Midbrain (tissue), 1 donor: ENCODE results near the gene TARBP1.

Source experiments
- DNase-seq: peaks from one replicate; lab custom pipeline; 2025; lab: John Stamatoyannopoulos, UW

TARBP1 gene

DNA sequence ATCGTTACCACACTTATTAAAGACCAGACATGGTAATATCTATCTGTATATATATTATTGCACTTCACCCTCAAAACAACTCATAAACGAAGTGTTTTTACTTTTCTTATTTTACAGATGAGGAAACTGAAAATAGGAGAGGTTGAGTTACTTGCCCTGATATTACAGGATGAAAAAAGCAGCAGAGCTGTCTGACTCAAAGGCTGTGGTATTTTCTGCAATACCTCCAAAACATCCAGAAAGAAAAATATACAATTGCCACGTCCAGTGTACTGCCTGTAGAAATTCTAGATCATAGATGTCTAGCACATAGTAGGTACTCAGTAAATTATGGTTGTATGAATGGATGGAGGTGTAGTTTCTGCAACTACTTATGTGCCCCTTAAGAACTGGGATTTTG lies 5.2 kb upstream of the TARBP1 start:
- DNase-seq: no peak

DNA sequence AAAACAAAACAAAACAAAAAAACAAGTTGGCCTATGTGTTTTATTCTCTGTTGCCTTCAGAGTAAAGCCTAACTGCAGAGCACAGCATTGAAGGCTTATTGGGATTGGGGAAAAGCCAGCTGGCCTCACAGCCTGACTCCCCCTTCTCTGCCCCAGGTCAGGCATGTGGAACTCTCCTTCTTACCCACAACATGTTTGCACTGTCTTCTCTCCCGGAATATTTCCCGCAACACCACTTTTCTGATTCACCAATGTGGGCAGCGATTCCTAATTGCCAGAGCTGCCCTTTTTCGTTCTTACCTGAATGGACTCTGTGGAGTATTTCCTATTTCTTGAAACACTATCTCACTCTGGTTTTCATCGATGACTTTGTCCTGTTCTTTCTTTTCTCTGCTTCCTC lies 2.8 kb upstream of the TARBP1 start:
- DNase-seq: no peak

DNA sequence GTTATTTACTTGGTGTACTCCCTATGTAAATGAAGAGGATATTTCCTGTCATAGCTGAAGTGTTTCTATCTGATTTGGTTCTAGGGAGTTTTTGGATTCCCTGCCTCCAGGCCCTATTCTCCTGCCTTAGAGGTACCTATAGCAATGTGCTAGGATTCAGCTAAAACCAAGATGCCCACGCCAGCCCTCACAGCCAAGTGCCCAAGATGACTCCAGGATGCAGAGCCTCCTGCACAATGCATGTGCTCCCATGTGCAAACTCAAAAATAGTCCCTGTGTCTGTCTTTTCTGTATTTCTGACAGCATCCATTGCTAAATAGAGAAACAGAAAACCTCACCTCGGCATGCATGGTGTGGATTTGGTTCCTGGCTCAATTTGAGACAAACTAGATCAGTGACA lies 887 bp upstream of the TARBP1 start:
- DNase-seq: no peak

DNA sequence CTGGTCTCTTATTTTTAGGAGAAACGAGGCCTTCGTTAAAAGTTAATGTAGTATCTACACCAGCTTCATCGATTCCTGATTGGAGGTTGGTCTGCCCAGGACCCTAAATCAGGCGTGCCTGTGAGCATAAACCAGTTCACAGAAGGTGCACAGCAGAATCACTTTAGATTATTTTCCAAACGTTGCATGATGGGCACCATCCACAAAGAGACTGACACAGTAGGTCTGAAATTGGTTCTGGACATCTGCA lies 256 bp upstream of the TARBP1 start:
- DNase-seq: no peak

DNA sequence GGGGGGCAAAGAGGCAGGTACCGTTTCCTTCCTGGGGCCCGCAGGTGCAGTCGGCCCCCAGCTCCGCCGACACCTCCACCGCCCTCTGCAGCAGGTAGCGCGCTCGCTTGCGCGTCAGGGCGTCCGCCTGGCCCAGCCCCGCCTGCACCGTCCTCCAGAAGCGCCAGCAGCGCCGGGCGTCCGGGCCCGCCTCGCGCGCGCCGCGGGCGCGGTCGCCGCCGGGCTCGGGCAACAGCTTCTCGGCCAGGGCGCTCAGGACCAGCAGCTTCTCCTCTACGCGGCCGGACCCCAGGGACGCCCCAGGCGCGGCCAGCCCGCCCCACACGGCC lies 863 bp downstream of the TARBP1 start:
- DNase-seq: peak; percentile 49

DNA sequence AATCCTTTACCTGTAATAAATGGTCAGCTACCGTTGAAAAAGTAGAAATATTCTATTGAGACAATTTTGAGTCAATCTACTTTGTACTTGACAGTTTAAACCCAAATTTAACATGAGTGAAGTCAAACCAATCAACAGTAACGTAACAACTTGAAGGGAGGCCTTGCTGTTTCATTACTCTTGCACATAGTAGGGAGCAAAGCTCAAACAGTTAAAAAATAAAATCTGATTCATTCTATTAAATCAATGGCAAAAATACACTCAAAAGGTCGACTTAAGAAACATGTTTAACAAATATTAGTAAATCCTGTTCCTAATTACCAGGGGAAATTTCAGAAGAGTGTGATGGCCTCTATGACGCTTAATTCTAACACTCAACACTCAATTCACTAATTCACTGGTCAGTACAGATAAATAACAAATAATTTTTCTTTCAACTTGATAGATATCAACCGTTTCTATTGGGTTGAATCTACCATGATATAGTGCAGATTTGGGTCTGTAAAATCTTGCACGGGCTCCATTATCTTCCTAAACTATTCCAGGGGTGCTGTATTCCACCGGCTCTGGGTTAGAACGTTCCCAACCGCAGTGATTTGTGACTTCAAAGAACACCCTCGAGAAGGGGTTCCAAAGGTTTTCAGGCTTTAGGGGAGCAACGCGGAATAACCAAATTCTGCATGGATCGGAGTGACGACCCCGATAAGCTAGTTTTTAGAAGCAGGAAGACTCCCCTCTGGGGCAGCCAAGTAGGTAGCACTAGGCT lies 1.4 kb downstream of the TARBP1 start:
- DNase-seq: no peak

DNA sequence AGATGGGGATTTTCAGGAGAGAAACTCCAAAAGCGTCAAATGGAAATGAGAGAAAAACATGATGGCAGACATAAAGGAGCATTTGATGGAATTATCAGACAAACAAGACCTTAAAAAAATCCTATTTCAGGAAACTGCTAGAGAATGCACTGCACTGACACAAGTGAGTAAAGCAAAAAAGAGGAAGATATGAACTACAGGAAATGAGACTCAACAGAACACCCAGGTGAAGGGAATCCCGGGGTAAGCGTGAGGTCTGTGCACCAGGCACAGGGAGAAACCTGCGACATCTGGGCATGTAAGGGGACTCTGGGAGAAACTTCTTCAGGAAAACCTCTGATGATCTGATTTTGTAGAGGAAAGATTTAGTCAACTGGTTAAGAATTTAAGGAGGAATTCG lies 2.8 kb downstream of the TARBP1 start:
- DNase-seq: no peak

DNA sequence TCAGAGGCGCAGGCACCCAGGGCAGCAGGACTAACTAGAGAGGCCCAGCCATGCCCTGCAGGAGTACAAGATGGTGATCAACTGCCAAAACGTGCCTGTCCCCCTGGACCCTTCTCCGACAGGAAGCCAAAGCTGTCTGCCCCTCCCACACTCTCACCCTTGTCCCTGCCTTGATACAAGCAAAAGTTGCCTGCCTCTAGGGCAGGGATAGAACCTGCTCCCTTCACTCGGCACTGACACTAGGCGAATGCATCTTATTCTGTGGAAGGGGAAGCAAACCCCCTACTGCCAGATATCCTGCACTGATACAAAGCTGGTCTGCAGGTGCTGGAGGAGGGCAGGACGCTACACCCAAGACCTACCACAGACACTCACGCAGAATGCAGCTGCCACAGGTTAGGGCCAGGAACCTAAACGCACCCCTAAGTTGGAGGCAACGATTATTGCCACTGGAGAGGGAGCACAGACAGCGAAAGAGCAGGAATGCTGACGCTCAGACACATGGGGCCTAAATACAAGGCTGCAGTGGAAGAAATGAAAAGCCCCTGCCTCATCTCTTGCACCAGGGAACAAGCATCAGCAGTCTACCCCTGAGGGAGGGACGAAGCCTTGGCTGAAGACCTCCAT lies 3.7 kb downstream of the TARBP1 start:
- DNase-seq: no peak

DNA sequence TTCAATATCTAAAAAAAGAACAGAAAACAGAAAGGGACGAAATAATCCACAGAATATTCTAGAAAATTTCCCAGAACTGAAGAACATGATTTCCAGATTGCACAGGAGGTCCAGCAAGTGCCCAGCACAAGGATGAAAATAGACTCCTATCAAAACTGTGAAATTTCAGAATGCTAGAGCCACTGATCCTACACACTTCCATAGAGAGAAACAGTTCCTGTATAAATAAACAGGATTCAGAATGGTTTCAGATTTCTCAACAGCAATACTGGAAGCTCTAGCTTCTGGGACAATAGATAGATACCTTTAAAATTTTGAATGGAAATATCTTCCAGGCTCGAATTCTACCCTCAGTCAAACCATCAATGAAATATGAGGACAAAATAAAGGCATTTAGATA lies 4.6 kb downstream of the TARBP1 start:
- no peak for DNase-seq

DNA sequence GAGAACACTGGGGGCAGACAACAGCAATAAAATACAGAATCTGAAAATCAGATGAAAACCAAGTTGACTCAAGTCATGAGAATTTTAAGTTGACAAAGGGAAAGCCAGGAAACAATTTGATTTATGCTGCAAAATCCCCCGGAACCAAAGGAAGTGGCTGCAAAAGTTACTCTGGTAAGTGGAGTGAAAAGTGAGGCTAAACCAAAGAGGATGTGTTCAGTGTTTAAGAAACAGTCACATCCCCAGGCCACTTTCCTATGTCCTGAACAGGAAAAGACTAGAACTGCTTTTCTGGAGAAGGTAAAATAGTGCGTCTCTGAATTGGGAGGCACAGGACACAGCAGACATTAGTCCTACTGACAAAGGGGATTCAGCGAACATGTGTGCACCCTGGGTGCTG lies 5.9 kb downstream of the TARBP1 start:
- DNase-seq: no peak

DNA sequence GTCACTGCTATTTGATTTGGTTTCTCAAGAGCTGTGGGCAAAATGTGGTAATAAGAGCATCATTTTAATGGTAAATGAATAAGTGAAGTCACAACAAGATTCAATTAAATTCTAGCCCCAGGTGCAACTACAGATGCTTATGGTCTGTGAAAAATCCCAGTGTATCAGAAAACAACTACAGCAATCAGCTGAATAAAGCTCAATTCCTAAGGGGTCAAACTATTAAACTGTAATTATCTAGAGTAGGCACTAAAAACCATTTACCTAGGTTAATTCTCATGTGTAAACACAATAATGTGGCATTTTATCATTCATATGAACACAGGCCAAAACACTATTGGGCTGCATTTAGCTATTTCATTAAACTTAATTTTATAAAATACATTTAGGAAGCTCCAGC lies 9.6 kb downstream of the TARBP1 start:
- no peak for DNase-seq

DNA sequence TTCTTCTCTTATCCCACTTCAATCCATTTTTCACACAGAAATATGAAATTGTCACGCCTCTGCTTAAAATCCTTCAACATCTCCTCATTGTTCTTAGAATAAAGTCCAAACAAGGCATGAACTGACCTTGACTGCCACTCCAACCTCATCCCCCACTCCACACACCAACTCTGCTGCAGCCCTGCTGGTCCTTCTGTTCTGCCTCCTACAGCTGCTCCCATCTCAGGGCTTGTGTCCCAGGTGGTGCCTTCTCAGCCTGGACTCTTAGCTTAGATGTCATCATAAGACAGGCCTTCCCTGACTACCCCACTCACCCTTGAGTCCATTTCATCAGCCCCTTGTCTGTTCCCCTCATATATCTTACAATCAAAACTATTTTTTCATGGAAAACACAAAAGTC lies 10.4 kb downstream of the TARBP1 start:
- no peak for DNase-seq

DNA sequence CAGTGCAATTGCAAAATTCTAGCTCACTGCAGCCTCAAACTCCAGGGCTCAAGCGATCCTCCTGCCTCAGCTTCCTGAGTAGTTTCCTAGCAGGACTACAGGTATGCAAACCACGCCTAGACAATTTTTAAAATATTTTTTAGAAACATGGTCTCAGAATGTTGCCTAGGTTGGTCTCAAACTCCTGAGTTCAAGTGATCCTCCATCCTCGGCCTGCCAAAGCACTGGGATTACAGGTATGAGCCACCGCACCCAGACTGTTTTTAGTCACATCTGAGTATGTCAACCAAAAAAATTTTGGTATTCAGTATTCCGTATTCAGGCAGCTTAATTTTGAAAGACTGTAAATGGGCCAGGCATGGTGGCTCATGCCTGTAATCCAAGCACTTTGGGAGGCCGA lies 11.2 kb downstream of the TARBP1 start:
- no peak for DNase-seq

DNA sequence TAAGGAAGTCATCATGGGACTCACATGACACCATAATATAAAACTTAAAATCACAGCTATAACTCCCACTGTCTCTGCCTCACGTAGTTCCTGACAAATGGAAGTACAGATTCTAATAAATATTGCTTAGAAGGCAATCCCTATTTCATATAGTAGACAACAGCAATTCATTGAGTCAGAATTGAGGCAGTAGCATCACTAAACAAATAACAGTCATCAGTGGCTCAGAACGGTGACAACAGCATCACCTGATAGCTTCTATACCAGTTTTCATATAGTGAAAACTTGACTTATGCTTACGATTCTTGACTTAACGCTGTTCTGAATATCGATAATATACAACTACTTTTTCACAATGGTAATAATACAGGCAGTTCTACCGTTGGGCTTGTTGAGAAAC lies 12.0 kb downstream of the TARBP1 start:
- DNase-seq: no peak

DNA sequence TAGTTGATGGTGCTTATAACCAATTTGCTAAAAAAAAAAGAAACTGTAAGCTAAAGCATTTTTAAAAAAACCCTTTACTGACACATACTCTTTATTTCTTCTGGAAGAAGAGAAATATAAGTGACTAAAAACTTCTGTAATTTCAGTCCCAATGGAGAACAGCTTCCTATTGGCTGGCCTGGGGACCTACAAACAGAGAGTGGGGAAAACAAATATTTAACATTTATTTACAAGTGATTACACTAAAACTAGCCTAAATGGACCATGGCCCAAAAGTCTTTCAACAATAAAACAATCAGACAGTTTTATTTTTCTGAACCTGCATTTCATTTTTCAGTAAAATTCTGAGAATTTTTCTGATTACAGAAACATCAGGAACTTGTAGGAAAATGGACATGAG lies 15.2 kb downstream of the TARBP1 start:
- no peak for DNase-seq

DNA sequence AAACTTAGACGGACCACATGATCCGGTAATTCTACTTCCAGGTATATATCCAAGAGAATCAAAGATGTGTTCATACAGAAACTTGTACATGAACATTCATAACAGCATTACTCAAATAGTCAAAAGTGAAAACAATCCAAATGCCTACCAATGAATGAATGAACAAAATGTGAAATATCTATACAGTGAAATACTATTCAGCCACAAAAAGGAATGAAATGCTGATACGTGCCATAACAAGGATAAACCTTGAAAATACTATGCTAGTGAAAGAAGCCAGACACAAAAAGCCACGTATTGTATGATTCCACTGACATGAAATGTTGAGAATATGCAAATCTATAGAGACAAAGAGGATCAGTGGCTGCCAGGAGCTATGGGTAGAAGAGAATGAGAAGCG lies 18.3 kb downstream of the TARBP1 start:
- DNase-seq: no peak

DNA sequence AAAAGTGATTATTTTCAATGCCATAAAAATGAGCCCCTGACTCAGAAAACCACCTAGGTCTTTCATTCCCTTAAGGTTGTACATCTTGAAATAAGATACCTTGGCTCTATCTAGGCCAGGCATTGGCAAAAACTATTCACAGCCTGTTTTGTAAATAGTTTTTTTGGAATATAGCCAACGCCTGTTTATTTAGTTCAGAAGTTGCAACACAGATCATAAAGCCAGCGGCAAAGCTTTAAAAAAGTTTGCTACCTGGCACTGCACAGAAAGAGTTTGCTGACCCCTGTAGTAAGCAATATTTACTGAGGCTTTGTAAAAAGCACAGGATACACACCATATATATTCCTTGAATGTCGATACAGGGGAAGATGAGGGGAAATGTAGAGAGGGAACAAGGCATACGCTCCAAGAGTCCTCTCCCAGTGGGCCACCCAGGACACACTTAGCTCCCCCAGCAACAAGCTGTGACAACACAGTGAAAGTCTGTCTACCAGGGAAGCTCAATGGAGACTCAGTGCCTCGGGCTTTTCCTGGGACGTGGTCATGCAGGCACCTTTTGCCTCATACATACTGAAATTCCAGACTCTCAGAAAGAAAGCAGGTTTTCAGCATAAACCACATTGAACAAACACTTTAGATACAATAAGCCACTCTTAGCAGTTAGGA lies 20.5 kb downstream of the TARBP1 start:
- DNase-seq: no peak

DNA sequence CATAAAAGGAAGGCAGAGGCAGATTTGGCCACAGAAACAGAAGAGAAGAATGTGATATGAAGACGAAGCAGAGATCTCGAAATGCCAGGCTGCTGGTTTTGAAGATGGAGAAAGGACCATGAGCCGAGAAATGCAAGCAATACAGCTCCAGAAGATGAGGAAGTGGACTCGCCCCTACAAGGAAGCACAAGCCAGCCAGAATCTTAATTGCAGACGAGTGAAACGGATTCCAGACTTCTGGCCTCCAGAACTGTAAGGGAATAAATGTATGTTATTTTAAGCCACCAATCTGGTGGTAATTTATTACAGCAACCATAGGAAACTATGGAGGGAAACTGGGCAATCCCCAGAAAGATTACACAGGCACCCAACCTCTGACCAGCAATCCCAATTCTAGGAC lies 24.1 kb downstream of the TARBP1 start:
- DNase-seq: no peak

DNA sequence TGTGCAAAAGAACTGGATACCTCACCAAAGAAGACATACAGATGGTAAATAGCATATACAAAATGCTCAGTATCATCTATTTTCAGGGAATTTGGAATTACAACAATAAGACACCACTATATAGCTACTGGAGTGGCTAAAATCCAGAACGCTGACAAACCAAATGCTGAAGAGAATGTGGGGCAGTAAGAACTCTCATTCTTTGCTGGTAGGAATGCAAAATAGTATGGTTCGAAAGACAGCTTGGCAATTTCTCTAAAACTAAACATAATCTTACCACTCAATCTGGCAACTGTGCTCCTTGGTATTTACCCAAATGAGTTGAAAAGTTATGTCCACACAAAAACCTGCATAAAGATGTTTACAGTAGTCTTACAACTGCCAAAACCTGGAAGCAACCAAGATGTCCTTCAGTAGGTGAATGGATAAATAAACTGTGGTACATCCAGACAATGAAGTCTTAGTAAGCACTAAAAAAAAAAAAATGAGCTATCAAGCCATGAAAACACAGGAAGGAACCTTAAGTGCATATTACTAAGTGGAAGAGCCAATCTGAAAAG lies 26.5 kb downstream of the TARBP1 start:
- no peak for DNase-seq

DNA sequence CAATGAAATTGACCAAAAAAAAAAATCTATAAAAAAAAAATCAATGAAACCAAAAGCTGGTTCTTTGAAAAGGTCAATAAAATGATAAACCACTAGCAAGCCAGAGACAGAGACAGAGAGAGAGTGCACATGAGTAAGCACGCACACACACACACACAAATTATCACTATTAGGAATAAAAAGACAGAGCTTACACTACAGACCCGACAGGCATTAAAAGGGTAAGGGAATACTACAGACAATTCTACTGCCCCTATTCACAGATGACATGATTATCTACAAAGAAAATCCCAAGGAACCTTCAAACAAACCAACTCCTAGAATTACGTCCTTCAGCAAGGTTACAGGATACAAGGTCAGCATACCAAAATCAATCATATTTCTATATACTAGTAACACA lies 38.6 kb downstream of the TARBP1 start:
- no peak for DNase-seq

DNA sequence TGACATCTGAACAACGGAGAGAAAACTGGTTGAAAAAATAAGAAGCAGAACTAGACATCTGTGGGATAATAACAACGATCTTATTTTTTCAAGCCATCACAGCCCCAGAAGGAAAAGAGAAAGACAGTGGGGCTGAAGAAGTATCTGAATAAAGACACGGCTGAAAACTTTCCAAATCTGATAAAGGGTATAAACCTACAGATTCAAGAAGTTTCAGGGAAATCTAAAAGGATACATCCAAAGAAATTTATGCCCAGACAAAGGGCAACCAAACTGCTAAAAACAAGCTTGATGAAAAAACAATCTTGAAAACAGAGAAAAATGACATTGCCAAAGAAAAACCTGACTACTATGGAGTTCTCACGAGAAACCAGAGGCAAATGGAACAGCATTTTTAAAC lies 40.4 kb downstream of the TARBP1 start:
- no peak for DNase-seq

DNA sequence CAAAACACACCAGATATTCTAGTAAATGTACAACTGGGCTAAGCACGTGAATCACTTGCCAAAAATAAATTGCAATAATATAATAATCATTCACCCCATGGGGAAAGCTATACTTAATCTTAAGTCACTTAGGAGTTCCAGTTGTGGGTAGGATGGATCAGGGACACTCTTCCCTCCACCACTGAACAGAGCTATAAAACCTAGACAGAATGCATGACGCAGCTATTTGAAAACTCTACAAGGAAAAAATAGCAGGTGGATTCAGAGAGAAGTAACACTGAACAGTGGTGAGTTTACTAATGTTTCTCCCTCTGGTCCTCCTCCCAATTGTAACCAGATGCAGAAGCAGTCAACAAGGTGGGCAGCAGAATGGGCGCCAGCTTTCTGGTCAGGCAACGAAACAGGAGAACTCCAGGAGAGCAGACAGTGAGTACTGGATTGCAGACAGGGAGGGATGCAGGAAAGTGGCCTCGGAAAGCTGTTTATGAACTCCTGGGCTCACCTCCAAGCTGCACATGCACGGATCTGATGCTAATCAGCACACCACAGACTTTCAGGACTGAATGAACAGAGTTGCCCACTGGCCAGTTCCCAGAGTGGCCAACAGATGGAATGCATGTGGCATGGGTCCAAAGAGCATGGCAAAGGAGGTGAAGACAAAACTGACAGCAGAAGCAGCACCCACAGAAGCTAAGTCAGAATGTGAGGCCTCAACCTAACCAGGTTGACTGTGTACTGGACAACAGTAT lies 41.4 kb downstream of the TARBP1 start:
- DNase-seq: no peak

DNA sequence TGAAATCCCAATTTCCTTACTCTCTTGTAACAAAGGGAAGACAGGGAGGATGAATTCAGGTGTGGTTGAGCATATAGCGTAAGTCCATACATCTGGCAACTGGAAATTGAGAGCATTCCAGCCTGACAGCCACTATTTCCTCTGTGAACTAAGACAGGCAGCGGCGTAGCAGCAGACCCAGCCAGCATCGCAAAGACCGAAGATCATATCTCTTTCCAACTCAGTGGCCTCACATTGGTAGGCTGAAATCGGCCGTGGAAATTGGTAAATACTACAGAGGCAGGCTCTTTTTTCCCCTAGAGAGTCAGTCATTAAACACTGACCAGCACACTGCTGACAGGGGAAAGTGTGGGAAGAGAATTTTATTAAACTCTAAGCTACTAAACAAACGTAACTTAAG lies 43.4 kb downstream of the TARBP1 start:
- no peak for DNase-seq
